Fibroblast of lung (primary cell): Measurements from ENCODE around the gene PARPBP. TPM values are rescaled to one million over a fixed set of nuclear protein-coding genes. Genes with fewer than 3 reads are reported as not detected.

Experiments used
- DNase-seq, 2 donors: peaks; one replicate each; pipeline versions ENCODE4 v3.0.0 to v3.0.0-alpha.2; 2010; ENCODE audit warnings: low read depth in 2 of 2
- H2AFZ ChIP-seq: 2 replicates; pipeline ENCODE4 v1.5.1; 2012; ENCODE audit warnings: low read length, control low read depth, inconsistent platforms
- H3K27ac ChIP-seq: 2 replicates; pipeline ENCODE4 v1.5.1; 2011; ENCODE audit warnings: low read length, control low read depth; ENCODE audit not compliant: insufficient read depth
- H3K27me3 ChIP-seq: 2 replicates; pipeline ENCODE4 v1.5.1; 2011; ENCODE audit warnings: mild to moderate bottlenecking, low read length; ENCODE audit not compliant: control insufficient read depth, insufficient read depth
- H3K36me3 ChIP-seq: 2 replicates; pipeline ENCODE4 v1.5.1; 2011; ENCODE audit warnings: low read length; ENCODE audit not compliant: control insufficient read depth, insufficient read depth
- H3K4me1 ChIP-seq: 2 replicates; pipeline ENCODE4 v1.5.1; 2011; ENCODE audit warnings: low read length; ENCODE audit not compliant: control insufficient read depth, insufficient read depth; ENCODE audit errors: extremely low read depth
- H3K4me2 ChIP-seq: 2 replicates; pipeline ENCODE4 v1.5.1; 2011; ENCODE audit warnings: low read length, control low read depth; ENCODE audit not compliant: insufficient read depth; ENCODE audit errors: extremely low read depth
- H3K4me3 ChIP-seq, 4 experiments: fragments of 200-600 bp in 1 of 4; sonication (generic) in 1 of 4; replicated peaks in 1 of 4; 2 replicates each; pipeline ENCODE4 v1.5.1; 2011 to 2016; ENCODE audit warnings: low read length in 4 of 4, low read depth in 3 of 4, mild to moderate bottlenecking in 3 of 4, control low read depth in 2 of 4, inconsistent platforms in 1 of 4, mixed read lengths in 1 of 4; ENCODE audit not compliant: insufficient read depth in 1 of 4; ENCODE audit errors: control extremely low read depth in 1 of 4
- H3K79me2 ChIP-seq: 2 replicates; pipeline ENCODE4 v1.5.1; 2012; ENCODE audit warnings: mild to moderate bottlenecking, low read length, inconsistent platforms; ENCODE audit not compliant: control insufficient read depth, insufficient read depth
- H3K9ac ChIP-seq: 2 replicates; pipeline ENCODE4 v1.5.1; 2011; ENCODE audit warnings: mild to moderate bottlenecking, low read length, control low read depth; ENCODE audit not compliant: insufficient read depth
- H3K9me3 ChIP-seq: 2 replicates; pipeline ENCODE4 v1.5.1; 2012; ENCODE audit warnings: low read depth, low read length; ENCODE audit not compliant: control insufficient read depth, insufficient read depth
- H4K20me1 ChIP-seq: 2 replicates; pipeline ENCODE4 v1.5.1; 2011; ENCODE audit warnings: low read length; ENCODE audit not compliant: control insufficient read depth, insufficient read depth; ENCODE audit errors: extremely low read depth
- CTCF ChIP-seq, 2 donors: IDR thresholded peaks in 1 of 2; conservative IDR thresholded peaks in 1 of 2; 1 replicate in 1 of 2; 2 replicates in 1 of 2; pipeline ENCODE4 v1.5.1; 2011 to 2012; ENCODE audit warnings: low read length in 2 of 2, control low read depth in 1 of 2, inconsistent platforms in 1 of 2, low read depth in 1 of 2, mild to moderate bottlenecking in 1 of 2
- EZH2 ChIP-seq: IDR thresholded peaks from 2 replicates; pipeline ENCODE4 v1.5.1; 2012; ENCODE audit warnings: low read length, control low read depth, mild to moderate bottlenecking; ENCODE audit errors: missing control alignments
- polyA plus RNA-seq, 2 donors: library from polyadenylated mRNA; depleted of rRNA in 1 of 2; stranded (reverse) in 1 of 2; unstranded in 1 of 2; fragments of >200 nt; gene quantifications; 2 replicates each; pipeline ENCODE4 v1.2.1, GENCODE V29; 2011 to 2012; ENCODE audit warnings: missing spikeins in 1 of 2
- total RNA-seq: library from RNA; depleted of rRNA; stranded (reverse); fragments of >200 nt; gene quantifications from 2 replicates; pipeline ENCODE4 v1.2.1, GENCODE V29; 2014

PARPBP gene
- total and polyA plus RNA-seq, 2 donors (not counting 1 experiment from before 2014, with no cell fraction given): 5.7 to 9.4 TPM

GRCh38 chr12:102114212-102114611 is 5.8 kb upstream of the PARPBP start:
- Histone ChIP-seq H3K27me3 (no peaks in the 10 kb centered on the region), H3K9ac (no peak overlapping the region), H3K4me1 (no peaks in the 10 kb centered on the region), H3K4me3 (no peak overlapping the region), H3K36me3 (peaks cover 1% of the 10 kb centered on the region), H3K79me2 (no peaks in the 10 kb centered on the region), H4K20me1 (no peaks in the 10 kb centered on the region), H3K4me2 (no peak overlapping the region), H2AFZ (no peak overlapping the region), H3K9me3 (no peaks in the 10 kb centered on the region), H3K27ac (no peak overlapping the region)
- no peak for DNase-seq
- TF ChIP-seq CTCF (conservative IDR thresholded peaks at IDR 0.05 in 1 of 2, IDR thresholded peaks at IDR 0.05 in 1 of 2; ENCODE audit: low read depth in 1 of 2, low read length in 2 of 2) (no peak), EZH2 (no peak)

- Histone ChIP-seq H3K79me2 (peaks cover 13% of the 10 kb centered on the region), H3K4me2 (no peak overlapping the region), H3K27ac (no peak overlapping the region), H3K4me3 (no peak overlapping the region), H3K9me3 (no peaks in the 10 kb centered on the region), H3K36me3 (peaks cover 1% of the 10 kb centered on the region), H3K27me3 (no peaks in the 10 kb centered on the region), H2AFZ (no peak overlapping the region), H3K4me1 (no peaks in the 10 kb centered on the region), H3K9ac (no peak overlapping the region), H4K20me1 (no peaks in the 10 kb centered on the region)
- DNase-seq: no peak
- TF ChIP-seq EZH2: no peak
Observed at GRCh38 chr12:102116392-102116791, 3.6 kb upstream of the PARPBP start.

- H3K36me3 ChIP-seq: no peaks in the 10 kb centered on the region
- no peak overlapping the region for H2AFZ ChIP-seq
- H3K9ac ChIP-seq: no peak overlapping the region
- peaks cover 29% of the 10 kb centered on the region for H3K79me2 ChIP-seq
- DNase-seq: peak; percentile 6 to 26
- no peaks in the 10 kb centered on the region for H3K9me3 ChIP-seq
- H3K27me3 ChIP-seq: no peaks in the 10 kb centered on the region
- no peaks in the 10 kb centered on the region for H4K20me1 ChIP-seq
- peak overlapping the region; percentile 93 for H3K4me2 ChIP-seq
- H3K4me3 ChIP-seq: peak overlapping the region; percentile 64 to 94 (median 84)
- H3K4me1 ChIP-seq: no peaks in the 10 kb centered on the region
- no peak overlapping the region for H3K27ac ChIP-seq
- no peak for TF ChIP-seq CTCF (conservative IDR thresholded peaks at IDR 0.05 in 1 of 2, IDR thresholded peaks at IDR 0.05 in 1 of 2; ENCODE audit: low read depth in 1 of 2, low read length in 2 of 2)
- no peak for TF ChIP-seq EZH2
Observed at GRCh38 chr12:102118874-102119273, 1.1 kb upstream of the PARPBP start.

GRCh38 chr12:102120564-102120873 is 536 bp downstream of the PARPBP start:
- peak overlapping the region; percentile 99 for H2AFZ ChIP-seq
- H3K4me2 ChIP-seq: peak overlapping the region; percentile 94
- peak overlapping the region; percentile 64 to 94 (median 84) for H3K4me3 ChIP-seq
- peak overlapping the region; percentile 76 for H3K27ac ChIP-seq
- H3K79me2 ChIP-seq: peaks cover 29% of the 10 kb centered on the region
- H3K9me3 ChIP-seq: no peaks in the 10 kb centered on the region
- peak overlapping the region; percentile 80 for H3K9ac ChIP-seq
- TF ChIP-seq EZH2: no peak
- no peak for TF ChIP-seq CTCF (conservative IDR thresholded peaks at IDR 0.05 in 1 of 2, IDR thresholded peaks at IDR 0.05 in 1 of 2; ENCODE audit: low read depth in 1 of 2, low read length in 2 of 2)
- H3K36me3 ChIP-seq: no peaks in the 10 kb centered on the region
- H4K20me1 ChIP-seq: no peaks in the 10 kb centered on the region
- H3K4me1 ChIP-seq: no peaks in the 10 kb centered on the region
- no peak for DNase-seq
- no peaks in the 10 kb centered on the region for H3K27me3 ChIP-seq
